SK-N-SH treated with all-trans-retinoic acid at 6 μM for 48 hours (cell line): ENCODE data around the gene SORCS2.

Experiments
- ATAC-seq: fragments of 200-7000 bp; cut with Tn5 transposase; 3 replicates; pipeline ENCODE4 v1.9.1; 2020; ENCODE audit warnings: mild to moderate bottlenecking, moderate library complexity
- ARNTL ChIP-seq: fragments of 450-650 bp; formaldehyde crosslinking; IDR thresholded peaks from 2 replicates; pipeline ENCODE4 v1.5.0; 2020; ENCODE audit warnings: low read depth, mild to moderate bottlenecking, moderate library complexity, borderline replicate concordance
- BACH2 ChIP-seq: fragments of 250-450 bp; sonication (Bioruptor Pico); IDR thresholded peaks from 2 replicates; pipeline ENCODE4 v1.9.0; 2021; ENCODE audit warnings: mild to moderate bottlenecking, borderline replicate concordance
- CREB5 ChIP-seq: fragments of 250-450 bp; sonication (Bioruptor Pico); IDR thresholded peaks from 2 replicates; pipeline ENCODE4 v1.5.1; 2020; ENCODE audit warnings: low read depth, mild to moderate bottlenecking, moderate library complexity
- CSDC2 ChIP-seq: fragments of 250-450 bp; sonication (Bioruptor Pico); IDR thresholded peaks from 2 replicates; pipeline ENCODE4 v1.5.0; 2020; ENCODE audit warnings: mild to moderate bottlenecking, moderate library complexity
- CSRNP3 ChIP-seq: fragments of 250-450 bp; sonication (Bioruptor Pico); IDR thresholded peaks from 2 replicates; pipeline ENCODE4 v1.5.1; 2021; ENCODE audit warnings: mild to moderate bottlenecking, moderate library complexity
- ESRRG ChIP-seq: fragments of 250-450 bp; sonication (Bioruptor Pico); IDR thresholded peaks from 2 replicates; pipeline ENCODE4 v1.6.1; 2021; ENCODE audit warnings: mild to moderate bottlenecking
- OSR1 ChIP-seq: fragments of 250-450 bp; sonication (Bioruptor Pico); IDR thresholded peaks from 2 replicates; pipeline ENCODE4 v1.8.0; 2022; ENCODE audit warnings: moderate library complexity, mild to moderate bottlenecking, inconsistent platforms
- PATZ1 ChIP-seq: fragments of 250-450 bp; sonication (Bioruptor Pico); IDR thresholded peaks from 2 replicates; pipeline ENCODE4 v1.8.0; 2020; ENCODE audit warnings: mild to moderate bottlenecking, moderate library complexity, borderline replicate concordance
- PPARA ChIP-seq: fragments of 250-450 bp; sonication (Bioruptor Pico); IDR thresholded peaks from 2 replicates; pipeline ENCODE4 v1.5.0; 2020; ENCODE audit warnings: mild to moderate bottlenecking, borderline replicate concordance
- RARB ChIP-seq: fragments of 250-450 bp; sonication (Bioruptor Pico); IDR thresholded peaks from 2 replicates; pipeline ENCODE4 v1.8.0; 2021; ENCODE audit warnings: mild to moderate bottlenecking, moderate library complexity
- TCF4 ChIP-seq: fragments of 250-450 bp; sonication (Bioruptor Pico); IDR thresholded peaks from 2 replicates; pipeline ENCODE4 v1.8.0; 2021; ENCODE audit warnings: mild to moderate bottlenecking, moderate library complexity, borderline replicate concordance
- TOX ChIP-seq: fragments of 250-450 bp; sonication (Bioruptor Pico); IDR thresholded peaks from 2 replicates; pipeline ENCODE4 v1.8.0; 2021; ENCODE audit warnings: mild to moderate bottlenecking, moderate library complexity, borderline replicate concordance
- TSHZ2 ChIP-seq: fragments of 250-450 bp; sonication (Bioruptor Pico); IDR thresholded peaks from 2 replicates; pipeline ENCODE4 v1.5.0; 2020; ENCODE audit warnings: mild to moderate bottlenecking, moderate library complexity
- ZC3H10 ChIP-seq: fragments of 250-450 bp; sonication (Bioruptor Pico); IDR thresholded peaks from 2 replicates; pipeline ENCODE4 v1.5.1; 2021; ENCODE audit warnings: mild to moderate bottlenecking, moderate library complexity
- ZFP3 ChIP-seq: fragments of 250-450 bp; sonication (Bioruptor Pico); IDR thresholded peaks from 2 replicates; pipeline ENCODE4 v1.5.0; 2020; ENCODE audit warnings: mild to moderate bottlenecking, moderate library complexity
- ZFP30 ChIP-seq: fragments of 450-650 bp; formaldehyde crosslinking; IDR thresholded peaks from 2 replicates; pipeline ENCODE4 v1.5.0; 2022; ENCODE audit warnings: mild to moderate bottlenecking, moderate library complexity
- ZNF565 ChIP-seq: fragments of 450-650 bp; formaldehyde crosslinking; conservative IDR thresholded peaks from 2 replicates; pipeline ENCODE4 v1.5.0; 2020; ENCODE audit warnings: low read depth, mild to moderate bottlenecking, moderate library complexity
- ZNF70 ChIP-seq: fragments of 450-650 bp; formaldehyde crosslinking; IDR thresholded peaks from 2 replicates; pipeline ENCODE4 v1.5.0; 2020; ENCODE audit warnings: mild to moderate bottlenecking, moderate library complexity
- ZNF8 ChIP-seq: fragments of 450-650 bp; formaldehyde crosslinking; IDR thresholded peaks from 2 replicates; pipeline ENCODE4 v1.5.0; 2020; ENCODE audit warnings: mild to moderate bottlenecking, moderate library complexity
- TF ChIP-seq, protein P1 (sequence below): fragments of 250-450 bp; sonication (Bioruptor Pico); IDR thresholded peaks from 2 replicates; pipeline ENCODE4 v1.8.0; 2021; ENCODE audit warnings: low read depth, mild to moderate bottlenecking, moderate library complexity, borderline replicate concordance

Gene SORCS2

DNA sequence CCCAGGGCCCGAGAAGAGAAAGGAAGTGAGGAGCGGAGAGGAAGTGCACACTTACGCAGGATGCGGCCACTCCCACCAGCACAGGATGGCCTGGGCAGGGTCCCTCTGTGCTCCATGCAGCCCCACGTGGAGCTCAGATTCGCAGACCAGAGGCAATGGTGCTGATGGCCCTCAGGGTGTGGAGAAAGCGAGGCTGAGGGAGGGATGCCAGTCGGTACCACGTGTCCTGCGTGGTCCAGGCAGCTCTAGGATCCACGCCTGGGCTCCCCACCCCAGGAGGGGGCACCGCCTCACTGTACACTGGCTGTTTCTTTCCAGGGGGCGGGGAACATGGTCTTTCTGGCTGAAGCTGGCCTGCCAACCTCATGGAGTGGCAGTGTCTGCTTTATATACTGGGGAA lies 505.5 kb downstream of the SORCS2 start:
- ATAC-seq = no peak
- TF ChIP-seq ZNF70 (no peak), PATZ1 (no peak), ZFP30 (CRISPR knock-in tag) (no peak), TOX (no peak), CREB5 (CRISPR knock-in tag) (no peak), BACH2 (no peak), TCF4 (CRISPR knock-in tag) (no peak), ESRRG (CRISPR knock-in tag) (no peak), ZFP3 (no peak), ZNF8 (CRISPR knock-in tag) (no peak), CSDC2 (CRISPR knock-in tag) (no peak), CSRNP3 (CRISPR knock-in tag) (no peak), PPARA (no peak)
- TF ChIP-seq, protein P1, sequence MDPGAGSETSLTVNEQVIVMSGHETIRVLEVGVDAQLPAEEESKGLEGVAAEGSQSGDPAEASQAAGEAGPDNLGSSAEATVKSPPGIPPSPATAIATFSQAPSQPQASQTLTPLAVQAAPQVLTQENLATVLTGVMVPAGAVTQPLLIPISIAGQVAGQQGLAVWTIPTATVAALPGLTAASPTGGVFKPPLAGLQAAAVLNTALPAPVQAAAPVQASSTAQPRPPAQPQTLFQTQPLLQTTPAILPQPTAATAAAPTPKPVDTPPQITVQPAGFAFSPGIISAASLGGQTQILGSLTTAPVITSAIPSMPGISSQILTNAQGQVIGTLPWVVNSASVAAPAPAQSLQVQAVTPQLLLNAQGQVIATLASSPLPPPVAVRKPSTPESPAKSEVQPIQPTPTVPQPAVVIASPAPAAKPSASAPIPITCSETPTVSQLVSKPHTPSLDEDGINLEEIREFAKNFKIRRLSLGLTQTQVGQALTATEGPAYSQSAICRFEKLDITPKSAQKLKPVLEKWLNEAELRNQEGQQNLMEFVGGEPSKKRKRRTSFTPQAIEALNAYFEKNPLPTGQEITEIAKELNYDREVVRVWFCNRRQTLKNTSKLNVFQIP (CRISPR knock-in tag) = no peak

- peak; percentile 60 for ATAC-seq
- TF ChIP-seq OSR1 (CRISPR knock-in tag) (no peak), ESRRG (CRISPR knock-in tag) (no peak), ZNF565 (no peak), RARB (CRISPR knock-in tag) (no peak), CSDC2 (CRISPR knock-in tag) (no peak), ARNTL (CRISPR knock-in tag) (no peak), CSRNP3 (CRISPR knock-in tag) (no peak), ZFP30 (CRISPR knock-in tag) (no peak), ZNF8 (CRISPR knock-in tag) (no peak), TCF4 (CRISPR knock-in tag) (no peak), PPARA (no peak), ZC3H10 (CRISPR knock-in tag) (no peak), PATZ1 (no peak)
- TF ChIP-seq, protein P1 (CRISPR knock-in tag) = no peak
Observed at GRCh38 chr4:7698584-7698983, 506.2 kb downstream of the SORCS2 start.

GRCh38 chr4:7699031-7699430 lies 506.7 kb downstream of the SORCS2 start:
- ATAC-seq = peak; percentile 71
- no peak for TF ChIP-seq TSHZ2 (CRISPR knock-in tag)
- no peak for TF ChIP-seq ESRRG (CRISPR knock-in tag)
- TF ChIP-seq, protein P1 (CRISPR knock-in tag) = no peak
- no peak for TF ChIP-seq ZNF8 (CRISPR knock-in tag)
- TF ChIP-seq ZFP30 (CRISPR knock-in tag) = no peak
- no peak for TF ChIP-seq TOX
- no peak for TF ChIP-seq CSDC2 (CRISPR knock-in tag)
